GM03348 (cell line): ENCODE data around the gene TYW5.

Source experiments
- DNase-seq: peaks from one replicate; pipeline ENCODE4 v3.0.0; 2012; ENCODE audit warnings: low spot score

TYW5 gene

GRCh38 chr2:199955339-199956061 lies at the start of gene TYW5, which contains the start of gene MAIP1:
TSS of gene TYW5 (minus strand) at chr2:199955491. CDS start at chr2:199955470, 21 bp downstream.
TSS of gene MAIP1 (plus strand) at chr2:199955582. CDS start at chr2:199955799, 217 bp downstream.
- DNase-seq, result peak; percentile 93

GRCh38 chr2:200003444-200003843 lies 48.2 kb upstream of the TYW5 start:
- no peak for DNase-seq

GRCh38 chr2:200000444-200001163 lies 45.3 kb upstream of the TYW5 start:
- DNase-seq, result no peak

GRCh38 chr2:199999166-199999565 lies 43.9 kb upstream of the TYW5 start:
- no peak for DNase-seq

GRCh38 chr2:199997296-199997695 lies 42.0 kb upstream of the TYW5 start:
- DNase-seq, result no peak

- no peak for DNase-seq
These were observed 39.6 kb upstream of the TYW5 start for GRCh38 chr2:199994896-199995295.

GRCh38 chr2:199994371-199994770 lies 39.1 kb upstream of the TYW5 start:
- DNase-seq, result no peak

GRCh38 chr2:199992296-199992695 lies 37.0 kb upstream of the TYW5 start:
- DNase-seq, result no peak

- DNase-seq, result no peak
These were observed 36.4 kb upstream of the TYW5 start for GRCh38 chr2:199991691-199992090.

GRCh38 chr2:199989822-199990221 lies 34.5 kb upstream of the TYW5 start:
- no peak for DNase-seq

GRCh38 chr2:199988151-199988550 lies 32.9 kb upstream of the TYW5 start:
- DNase-seq, result no peak

GRCh38 chr2:199987586-199987985 lies 32.3 kb upstream of the TYW5 start:
- no peak for DNase-seq

GRCh38 chr2:199985625-199986207 lies 30.4 kb upstream of the TYW5 start:
- DNase-seq, result peak; percentile 45

GRCh38 chr2:199984755-199985154 lies 29.5 kb upstream of the TYW5 start:
- DNase-seq, result no peak

GRCh38 chr2:199984159-199984558 lies 28.9 kb upstream of the TYW5 start:
- DNase-seq, result no peak

- DNase-seq, result no peak
These were observed 28.2 kb upstream of the TYW5 start for GRCh38 chr2:199983534-199983933.

- DNase-seq, result no peak
These were observed 27.0 kb upstream of the TYW5 start for GRCh38 chr2:199982126-199982843.

GRCh38 chr2:199979832-199980628 lies 24.7 kb upstream of the TYW5 start:
- DNase-seq, result peak; percentile 68

GRCh38 chr2:199979398-199979797 lies 24.1 kb upstream of the TYW5 start:
- no peak for DNase-seq

- DNase-seq, result peak; percentile 35
These were observed 22.7 kb upstream of the TYW5 start for GRCh38 chr2:199977984-199978415.

- DNase-seq, result peak; percentile 14
These were observed 20.1 kb upstream of the TYW5 start for GRCh38 chr2:199975273-199975895.
